HL-60 (cell line): ENCODE measurements around the gene DENND6B.
A peak's percentile ranks its signal among the peaks of the same experiment; 100 is the strongest.

ENCODE experiments used
- DNase-seq, 2 experiments: peaks; one replicate each; pipeline ENCODE4 v3.0.0-alpha.2; 2010 to 2020; ENCODE audit warnings: low read depth in 1 of 2, low spot score in 1 of 2
- H3K27ac ChIP-seq: fragments of 250-450 bp; sonication (Bioruptor Pico); replicated peaks from 2 replicates; pipeline ENCODE4 v1.5.1; 2020; ENCODE audit warnings: mild to moderate bottlenecking, moderate library complexity
- H3K27me3 ChIP-seq: fragments of 250-450 bp; sonication (Bioruptor Pico); 2 replicates; pipeline ENCODE4 v1.5.1; 2021; ENCODE audit warnings: mild to moderate bottlenecking, moderate library complexity; ENCODE audit not compliant: insufficient read depth, poor library complexity, severe bottlenecking
- H3K4me3 ChIP-seq: replicated peaks from 2 replicates; pipeline ENCODE4 v1.5.1; 2011; ENCODE audit warnings: mild to moderate bottlenecking, control low read depth, low read length; ENCODE audit not compliant: insufficient read depth
- GABPA ChIP-seq: IDR thresholded peaks from 2 replicates; pipeline ENCODE4 v1.6.1; 2012; ENCODE audit warnings: low read depth
- POLR2AphosphoS5 ChIP-seq: IDR thresholded peaks from 2 replicates; pipeline ENCODE4 v1.6.1; 2012; ENCODE audit warnings: low read depth
- SPI1 ChIP-seq: IDR thresholded peaks from 2 replicates; pipeline ENCODE4 v1.6.1; 2012; ENCODE audit warnings: low read depth, mild to moderate bottlenecking, borderline replicate concordance
- TF ChIP-seq, protein P1 (sequence below): IDR thresholded peaks from 2 replicates; pipeline ENCODE4 v1.6.1; 2012; ENCODE audit warnings: low read depth; ENCODE audit not compliant: insufficient replicate concordance
- TF ChIP-seq, protein P2 (sequence below): IDR thresholded peaks from one replicate; pipeline ENCODE4 v1.5.1; 2011; ENCODE audit warnings: low read length, control low read depth, inconsistent platforms; ENCODE audit not compliant: insufficient read depth

DENND6B gene

DNA sequence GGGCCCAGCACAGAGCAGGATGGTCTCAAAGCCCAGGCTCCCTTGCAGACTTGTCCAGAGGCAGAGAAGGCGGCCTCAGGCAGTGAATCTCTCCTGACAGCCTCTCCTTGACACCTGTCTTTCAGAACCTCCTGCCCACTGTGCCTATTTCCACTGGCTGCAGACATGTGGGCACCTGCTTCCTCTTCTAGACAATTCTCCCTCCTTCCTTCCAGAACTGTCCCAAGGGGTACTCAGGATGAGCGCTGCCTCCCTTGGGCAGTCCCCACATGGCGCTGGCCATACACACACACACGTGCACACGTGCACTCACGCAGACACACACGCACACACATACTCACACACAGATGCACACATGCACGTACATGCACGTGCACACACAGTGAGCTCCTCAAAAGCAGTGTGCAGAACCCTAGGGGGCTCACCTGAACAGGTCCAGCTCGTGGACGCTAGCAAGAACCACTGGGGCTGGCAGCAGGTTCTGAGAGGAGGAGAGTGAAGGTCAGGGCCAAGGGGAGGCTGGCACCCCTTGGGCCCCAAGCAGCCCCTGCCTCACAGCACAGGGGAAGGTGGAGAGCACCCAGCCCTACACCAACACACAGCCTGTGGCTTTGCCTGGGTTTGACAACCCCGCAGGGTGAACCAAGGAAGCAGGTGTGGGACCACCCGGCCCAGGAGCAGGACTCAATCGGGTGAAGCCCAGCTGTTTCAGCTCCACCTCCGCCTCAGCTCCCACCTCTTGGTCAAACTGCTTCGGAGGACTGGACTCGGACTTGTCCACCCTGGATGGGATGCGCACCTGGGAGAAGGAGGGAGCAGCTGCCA is 11.3 kb downstream of the DENND6B start:
- DNase-seq: peak in 1 of 2 experiments; percentile 64
- no peak for TF ChIP-seq POLR2AphosphoS5
- TF ChIP-seq, protein P1, sequence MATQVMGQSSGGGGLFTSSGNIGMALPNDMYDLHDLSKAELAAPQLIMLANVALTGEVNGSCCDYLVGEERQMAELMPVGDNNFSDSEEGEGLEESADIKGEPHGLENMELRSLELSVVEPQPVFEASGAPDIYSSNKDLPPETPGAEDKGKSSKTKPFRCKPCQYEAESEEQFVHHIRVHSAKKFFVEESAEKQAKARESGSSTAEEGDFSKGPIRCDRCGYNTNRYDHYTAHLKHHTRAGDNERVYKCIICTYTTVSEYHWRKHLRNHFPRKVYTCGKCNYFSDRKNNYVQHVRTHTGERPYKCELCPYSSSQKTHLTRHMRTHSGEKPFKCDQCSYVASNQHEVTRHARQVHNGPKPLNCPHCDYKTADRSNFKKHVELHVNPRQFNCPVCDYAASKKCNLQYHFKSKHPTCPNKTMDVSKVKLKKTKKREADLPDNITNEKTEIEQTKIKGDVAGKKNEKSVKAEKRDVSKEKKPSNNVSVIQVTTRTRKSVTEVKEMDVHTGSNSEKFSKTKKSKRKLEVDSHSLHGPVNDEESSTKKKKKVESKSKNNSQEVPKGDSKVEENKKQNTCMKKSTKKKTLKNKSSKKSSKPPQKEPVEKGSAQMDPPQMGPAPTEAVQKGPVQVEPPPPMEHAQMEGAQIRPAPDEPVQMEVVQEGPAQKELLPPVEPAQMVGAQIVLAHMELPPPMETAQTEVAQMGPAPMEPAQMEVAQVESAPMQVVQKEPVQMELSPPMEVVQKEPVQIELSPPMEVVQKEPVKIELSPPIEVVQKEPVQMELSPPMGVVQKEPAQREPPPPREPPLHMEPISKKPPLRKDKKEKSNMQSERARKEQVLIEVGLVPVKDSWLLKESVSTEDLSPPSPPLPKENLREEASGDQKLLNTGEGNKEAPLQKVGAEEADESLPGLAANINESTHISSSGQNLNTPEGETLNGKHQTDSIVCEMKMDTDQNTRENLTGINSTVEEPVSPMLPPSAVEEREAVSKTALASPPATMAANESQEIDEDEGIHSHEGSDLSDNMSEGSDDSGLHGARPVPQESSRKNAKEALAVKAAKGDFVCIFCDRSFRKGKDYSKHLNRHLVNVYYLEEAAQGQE: no peak
- no peak for TF ChIP-seq SPI1
- TF ChIP-seq, protein P2, sequence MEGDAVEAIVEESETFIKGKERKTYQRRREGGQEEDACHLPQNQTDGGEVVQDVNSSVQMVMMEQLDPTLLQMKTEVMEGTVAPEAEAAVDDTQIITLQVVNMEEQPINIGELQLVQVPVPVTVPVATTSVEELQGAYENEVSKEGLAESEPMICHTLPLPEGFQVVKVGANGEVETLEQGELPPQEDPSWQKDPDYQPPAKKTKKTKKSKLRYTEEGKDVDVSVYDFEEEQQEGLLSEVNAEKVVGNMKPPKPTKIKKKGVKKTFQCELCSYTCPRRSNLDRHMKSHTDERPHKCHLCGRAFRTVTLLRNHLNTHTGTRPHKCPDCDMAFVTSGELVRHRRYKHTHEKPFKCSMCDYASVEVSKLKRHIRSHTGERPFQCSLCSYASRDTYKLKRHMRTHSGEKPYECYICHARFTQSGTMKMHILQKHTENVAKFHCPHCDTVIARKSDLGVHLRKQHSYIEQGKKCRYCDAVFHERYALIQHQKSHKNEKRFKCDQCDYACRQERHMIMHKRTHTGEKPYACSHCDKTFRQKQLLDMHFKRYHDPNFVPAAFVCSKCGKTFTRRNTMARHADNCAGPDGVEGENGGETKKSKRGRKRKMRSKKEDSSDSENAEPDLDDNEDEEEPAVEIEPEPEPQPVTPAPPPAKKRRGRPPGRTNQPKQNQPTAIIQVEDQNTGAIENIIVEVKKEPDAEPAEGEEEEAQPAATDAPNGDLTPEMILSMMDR: no peak
- TF ChIP-seq GABPA: no peak
- Histone ChIP-seq H3K27ac (no peak overlapping the region), H3K4me3 (no peak overlapping the region), H3K27me3 (no peaks in the 10 kb centered on the region)

DNA sequence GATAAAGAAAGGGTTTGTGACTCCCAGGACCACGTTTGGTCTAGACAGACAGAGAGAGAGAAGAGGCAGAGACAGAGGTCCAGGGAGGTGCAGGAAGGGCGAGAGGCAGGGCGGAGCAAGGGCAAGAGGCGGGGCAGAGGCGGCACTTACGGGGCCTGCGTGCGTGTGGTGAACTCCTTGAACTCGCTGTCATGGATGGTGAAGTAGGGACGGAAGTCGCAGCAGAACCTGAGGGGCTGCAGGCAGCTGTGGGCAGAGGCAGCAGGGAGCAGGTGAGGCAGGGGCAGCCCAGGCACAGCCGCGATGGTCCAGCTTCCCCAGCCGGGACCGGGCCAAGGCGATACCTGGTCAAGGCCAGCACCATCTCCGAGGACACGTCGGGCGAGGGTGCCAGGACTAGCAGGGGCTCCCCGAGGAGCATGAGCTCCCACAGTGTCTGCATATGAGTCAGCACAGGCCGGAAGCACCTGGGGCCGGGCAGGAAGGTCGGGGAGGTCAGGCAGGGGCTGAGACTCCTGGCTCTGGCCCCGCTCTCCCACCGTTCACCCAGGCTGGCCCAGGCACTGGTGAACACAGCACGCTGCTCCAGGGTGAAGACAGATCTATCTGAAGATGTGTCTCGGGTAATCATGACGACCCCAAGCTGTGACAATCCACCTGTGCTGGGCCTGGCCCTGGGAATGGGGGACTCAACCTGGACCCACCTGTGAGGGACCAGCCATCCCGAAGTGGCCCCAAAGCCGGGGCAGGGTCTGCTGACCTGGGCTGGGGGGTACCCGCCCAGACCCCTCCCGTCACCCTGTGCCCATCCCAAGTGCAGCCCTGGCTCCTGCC is 12.1 kb downstream of the DENND6B start:
- Histone ChIP-seq H3K27ac (peak overlapping the region; percentile 17; the same call in 1 of the 2 replicates), H3K27me3 (no peaks in the 10 kb centered on the region), H3K4me3 (peak overlapping the region; percentile 27)
- TF ChIP-seq SPI1 (no peak), GABPA (no peak), POLR2AphosphoS5 (no peak)
- TF ChIP-seq, protein P2: no peak
- TF ChIP-seq, protein P1: no peak
- DNase-seq: peak; percentile 74 to 82

DNA sequence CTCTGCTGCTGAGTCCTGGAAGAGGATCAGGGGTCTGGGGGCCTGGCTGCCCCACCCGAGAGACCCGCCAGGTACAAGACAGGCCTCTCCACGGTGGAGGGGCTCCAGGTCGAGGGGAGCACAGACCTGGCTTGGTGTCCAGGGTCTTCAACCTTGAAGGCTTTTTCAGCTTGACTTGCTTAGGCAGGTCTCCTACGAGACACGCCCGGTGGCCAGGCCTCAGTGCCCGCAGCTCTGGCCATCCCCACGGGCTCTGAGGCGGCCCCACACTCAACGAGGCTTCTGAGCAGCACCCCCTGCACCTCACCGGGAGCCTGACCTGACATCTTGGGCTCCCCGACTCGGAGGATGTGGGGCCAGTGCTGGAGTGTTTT is 12.7 kb downstream of the DENND6B start:
- H3K27ac ChIP-seq: peak overlapping the region; percentile 17; the same call in 1 of the 2 replicates
- TF ChIP-seq GABPA (no peak), SPI1 (no peak), POLR2AphosphoS5 (no peak)
- TF ChIP-seq, protein P2: no peak
- TF ChIP-seq, protein P1: no peak
- H3K27me3 ChIP-seq: no peaks in the 10 kb centered on the region
- no peak for DNase-seq
- H3K4me3 ChIP-seq: peak overlapping the region; percentile 27
